ENCODE measurements around the gene CEP250.
A peak's percentile ranks its signal among the peaks of the same experiment; 100 is the strongest.
"Not testable (repeated sequence)": the region's sequence is repeated elsewhere in the genome, so short reads cannot be mapped to it uniquely, and the experiment has no call there.

CEP250 gene

DNA sequence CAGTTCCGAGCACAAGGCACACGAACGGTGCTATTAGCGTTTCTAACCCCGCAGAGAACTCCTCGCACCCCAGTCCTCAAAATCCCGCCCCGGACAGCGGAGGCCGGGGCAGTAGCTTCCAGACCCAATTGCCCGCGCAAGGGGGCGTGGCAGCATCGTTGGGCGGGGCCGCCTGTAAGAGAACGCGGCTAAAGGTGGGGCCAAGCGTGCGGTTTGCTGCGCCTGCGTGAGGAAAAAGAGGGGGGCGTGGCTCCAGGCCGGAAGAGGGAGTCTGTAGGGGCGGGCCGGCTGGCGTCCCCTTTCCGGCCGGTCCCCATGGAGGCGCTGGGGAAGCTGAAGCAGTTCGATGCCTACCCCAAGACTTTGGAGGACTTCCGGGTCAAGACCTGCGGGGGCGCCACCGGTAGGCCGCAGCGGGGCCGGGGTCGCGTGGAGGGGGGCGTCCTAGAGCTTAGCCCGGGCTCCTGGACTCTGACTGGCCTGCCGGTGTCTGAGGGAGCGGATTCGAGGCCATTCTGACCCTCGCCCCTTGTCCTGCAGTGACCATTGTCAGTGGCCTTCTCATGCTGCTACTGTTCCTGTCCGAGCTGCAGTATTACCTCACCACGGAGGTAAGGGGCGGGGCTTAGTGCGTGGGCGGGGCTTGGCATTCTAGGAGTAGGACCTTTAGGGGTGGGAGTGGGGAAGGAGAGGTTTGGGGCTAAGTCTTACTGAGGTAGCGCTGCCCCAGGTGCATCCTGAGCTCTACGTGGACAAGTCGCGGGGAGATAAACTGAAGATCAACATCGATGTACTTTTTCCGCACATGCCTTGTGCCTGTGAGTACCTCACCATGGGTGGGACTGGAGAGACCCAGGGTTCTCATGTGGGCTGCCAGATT is 86.6 kb downstream of the CEP250 start, which contains the start of gene ERGIC3:
Gene ERGIC3 (plus strand): TSS at position 296 of the 880 bp plus-strand sequence. CDS start 20 bp downstream, at position 316.
- Histone ChIP-seq H3F3A (ENCODE audit: low read depth) (no peaks in the 10 kb centered on the region), H3K4me3 (ENCODE audit: low read length, poor library complexity, severe bottlenecking) (peak within 1 kb of the TSS; percentile 91), H4K20me1 (ENCODE audit: insufficient read depth, low read length, poor library complexity, severe bottlenecking) (no peaks in the 10 kb centered on the region), H3K4me1 (ENCODE audit: insufficient read depth, low read length, poor library complexity, severe bottlenecking) (peaks cover 18% of the 10 kb centered on the region), H3K9me3 (ENCODE audit: insufficient read depth, low read depth, low read length) (no peaks in the 10 kb centered on the region), H3K36me3 (ENCODE audit: insufficient read depth, low read length) (no peaks in the 10 kb centered on the region), H3K9ac (ENCODE audit: low read depth, low read length, poor library complexity, severe bottlenecking) (peak within 1 kb of the TSS; percentile 71), H3K27me3 (ENCODE audit: insufficient read depth, low read length, poor library complexity, severe bottlenecking) (no peaks in the 10 kb centered on the region), H2AFZ (ENCODE audit: low read length) (peak within 1 kb of the TSS; percentile 89), H3K9me2 (replicated peaks; ENCODE audit: low read depth, low read length) (no peaks in the 10 kb centered on the region), H3K4me2 (ENCODE audit: low read depth, low read length, poor library complexity, severe bottlenecking) (peak within 1 kb of the TSS; percentile 86), H3K79me2 (ENCODE audit: insufficient read depth, low read length) (peaks cover 9% of the 10 kb centered on the region; the same call in 1 of the 2 replicates)
- TF ChIP-seq CTCF (conservative IDR thresholded peaks at IDR 0.05; ENCODE audit: low read length) (no peak), EZH2phosphoT487 (IDR thresholded peaks at IDR 0.05; ENCODE audit: borderline replicate concordance) (no peak)

DNA sequence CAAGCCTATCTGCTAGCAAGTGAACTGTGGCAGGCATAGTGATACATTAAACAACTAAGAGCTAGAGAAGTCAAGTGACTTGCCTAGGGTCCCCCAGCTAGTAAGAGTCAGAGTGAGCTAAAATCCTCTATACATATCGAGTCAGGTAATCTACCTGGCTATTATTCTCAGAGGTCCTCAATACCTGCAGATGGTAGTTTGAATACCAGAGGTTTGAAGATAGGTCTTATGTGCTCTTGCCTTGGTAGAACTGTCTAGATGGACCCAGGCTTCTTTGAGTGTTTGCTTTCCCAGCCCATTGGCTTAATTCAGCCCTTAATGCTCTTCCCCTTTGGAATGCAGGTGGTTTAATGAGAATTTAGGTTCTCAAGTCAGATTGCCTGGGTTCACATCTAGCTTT is 87.6 kb downstream of the CEP250 start:
- H4K20me1 ChIP-seq (ENCODE audit: insufficient read depth, low read length, poor library complexity, severe bottlenecking): no peaks in the 10 kb centered on the region
- no peaks in the 10 kb centered on the region for H3K27me3 ChIP-seq (ENCODE audit: insufficient read depth, low read length, poor library complexity, severe bottlenecking)
- peak overlapping the region; percentile 71 for H3K9ac ChIP-seq (ENCODE audit: low read depth, low read length, poor library complexity, severe bottlenecking)
- H2AFZ ChIP-seq (ENCODE audit: low read length): no peak overlapping the region
- H3K36me3 ChIP-seq (ENCODE audit: insufficient read depth, low read length): no peaks in the 10 kb centered on the region
- H3F3A ChIP-seq (ENCODE audit: low read depth): no peaks in the 10 kb centered on the region
- peaks cover 18% of the 10 kb centered on the region for H3K4me1 ChIP-seq (ENCODE audit: insufficient read depth, low read length, poor library complexity, severe bottlenecking)
- H3K79me2 ChIP-seq (ENCODE audit: insufficient read depth, low read length): peaks cover 9% of the 10 kb centered on the region; the same call in 1 of the 2 replicates
- TF ChIP-seq CTCF (conservative IDR thresholded peaks at IDR 0.05; ENCODE audit: low read length): no peak
- TF ChIP-seq EZH2phosphoT487 (IDR thresholded peaks at IDR 0.05; ENCODE audit: borderline replicate concordance): no peak
- H3K4me3 ChIP-seq (ENCODE audit: low read length, poor library complexity, severe bottlenecking): peak overlapping the region; percentile 91
- peak overlapping the region; percentile 86 for H3K4me2 ChIP-seq (ENCODE audit: low read depth, low read length, poor library complexity, severe bottlenecking)
- H3K9me3 ChIP-seq (ENCODE audit: insufficient read depth, low read depth, low read length): no peaks in the 10 kb centered on the region
- H3K9me2 ChIP-seq (replicated peaks; ENCODE audit: low read depth, low read length): no peaks in the 10 kb centered on the region

DNA sequence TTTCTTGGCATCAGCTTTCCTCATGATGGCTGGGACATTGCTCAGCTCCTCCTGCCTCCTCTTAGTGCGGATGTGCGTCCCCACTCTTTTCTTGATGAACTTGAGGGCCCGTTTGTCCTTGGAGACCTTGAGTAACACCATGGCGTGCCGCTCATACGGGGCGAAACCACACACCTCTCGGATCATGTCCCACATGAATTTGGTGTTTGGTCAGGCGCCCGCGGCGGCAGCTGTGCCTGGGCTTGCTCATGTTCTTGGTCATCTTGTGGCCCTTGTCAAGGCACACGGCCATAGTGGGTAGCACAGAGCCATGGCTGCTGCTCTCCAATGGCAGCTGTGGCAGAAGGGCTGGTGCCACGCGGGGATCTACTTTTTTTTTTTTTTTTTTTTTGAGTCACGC is 89.0 kb downstream of the CEP250 start:
- no peak overlapping the region for H3K9ac ChIP-seq (ENCODE audit: low read depth, low read length, poor library complexity, severe bottlenecking)

DNA sequence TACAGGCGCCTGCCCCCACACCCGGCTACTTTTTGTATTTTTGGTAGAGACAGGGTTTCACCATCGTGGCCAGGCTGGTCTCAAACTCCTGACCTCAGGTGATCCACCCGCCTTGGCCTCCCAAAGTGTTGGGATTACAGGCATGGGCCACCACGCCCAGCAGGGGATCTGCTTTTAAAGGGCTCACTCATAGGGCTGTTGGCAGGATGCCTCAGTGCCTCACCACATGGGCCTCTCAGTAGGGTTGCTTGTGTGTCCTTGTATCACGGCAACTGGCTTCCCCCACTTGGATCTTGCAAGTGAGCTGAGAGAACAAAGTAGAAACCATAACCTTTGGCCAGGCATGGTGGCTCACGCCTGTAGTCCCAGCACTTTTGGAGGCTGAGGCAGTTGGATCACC is 89.5 kb downstream of the CEP250 start:
- not testable (repeated sequence) for H3K9me2 ChIP-seq (replicated peaks; ENCODE audit: low read depth, low read length); H3K79me2 ChIP-seq (ENCODE audit: insufficient read depth, low read length); H3K27me3 ChIP-seq (ENCODE audit: insufficient read depth, low read length, poor library complexity, severe bottlenecking); H3K4me2 ChIP-seq (ENCODE audit: low read depth, low read length, poor library complexity, severe bottlenecking); H3F3A ChIP-seq (ENCODE audit: low read depth); H3K9me3 ChIP-seq (ENCODE audit: insufficient read depth, low read depth, low read length); H3K4me3 ChIP-seq (ENCODE audit: low read length, poor library complexity, severe bottlenecking); H2AFZ ChIP-seq (ENCODE audit: low read length); H4K20me1 ChIP-seq (ENCODE audit: insufficient read depth, low read length, poor library complexity, severe bottlenecking); H3K36me3 ChIP-seq (ENCODE audit: insufficient read depth, low read length); H3K9ac ChIP-seq (ENCODE audit: low read depth, low read length, poor library complexity, severe bottlenecking)
- peaks cover 18% of the 10 kb centered on the region for H3K4me1 ChIP-seq (ENCODE audit: insufficient read depth, low read length, poor library complexity, severe bottlenecking)

More for the DNA sequence above, 89.0 kb downstream of the CEP250 start:
- peaks cover 18% of the 10 kb centered on the region for H3K4me1 ChIP-seq (ENCODE audit: insufficient read depth, low read length, poor library complexity, severe bottlenecking)
- H3K36me3 ChIP-seq (ENCODE audit: insufficient read depth, low read length): peaks cover 3% of the 10 kb centered on the region; the same call in 1 of the 2 replicates
- H3K27me3 ChIP-seq (ENCODE audit: insufficient read depth, low read length, poor library complexity, severe bottlenecking): no peaks in the 10 kb centered on the region
- peaks cover 9% of the 10 kb centered on the region; the same call in 1 of the 2 replicates for H3K79me2 ChIP-seq (ENCODE audit: insufficient read depth, low read length)
- H3K9me2 ChIP-seq (replicated peaks; ENCODE audit: low read depth, low read length): no peaks in the 10 kb centered on the region
- no peaks in the 10 kb centered on the region for H4K20me1 ChIP-seq (ENCODE audit: insufficient read depth, low read length, poor library complexity, severe bottlenecking)
- no peak overlapping the region for H3K4me3 ChIP-seq (ENCODE audit: low read length, poor library complexity, severe bottlenecking)
- H2AFZ ChIP-seq (ENCODE audit: low read length): no peak overlapping the region
- H3K9me3 ChIP-seq (ENCODE audit: insufficient read depth, low read depth, low read length): no peaks in the 10 kb centered on the region
- TF ChIP-seq EZH2phosphoT487 (IDR thresholded peaks at IDR 0.05; ENCODE audit: borderline replicate concordance) (no peak), CTCF (conservative IDR thresholded peaks at IDR 0.05; ENCODE audit: low read length) (no peak)
- H3K4me2 ChIP-seq (ENCODE audit: low read depth, low read length, poor library complexity, severe bottlenecking): no peak overlapping the region
- H3F3A ChIP-seq (ENCODE audit: low read depth): no peaks in the 10 kb centered on the region

Data from Loucy (cell line).